Neuronal stem cell (in vitro differentiated cells): ENCODE data around the gene ELAVL1.

Experiments used
- DNase-seq: peaks from one replicate; pipeline ENCODE4 v3.0.0-alpha.2; 2013; ENCODE audit warnings: low spot score
- H2AFZ ChIP-seq: one replicate; pipeline ENCODE4 v1.6.1; 2013; ENCODE audit warnings: mild to moderate bottlenecking, low read length, inconsistent platforms
- H2AK5ac ChIP-seq: 2 replicates; pipeline ENCODE4 v1.6.1; 2013; ENCODE audit warnings: low read depth, mild to moderate bottlenecking, inconsistent platforms, low read length, moderate library complexity, mixed read lengths
- H2BK120ac ChIP-seq: 2 replicates; pipeline ENCODE4 v1.6.1; 2013; ENCODE audit warnings: low read depth, mild to moderate bottlenecking, inconsistent platforms, low read length, moderate library complexity, mixed read lengths
- H2BK12ac ChIP-seq: one replicate; pipeline ENCODE4 v1.6.1; 2013; ENCODE audit warnings: low read length, inconsistent platforms
- H2BK15ac ChIP-seq: 2 replicates; pipeline ENCODE4 v1.6.1; 2013; ENCODE audit warnings: mild to moderate bottlenecking, low read length, inconsistent platforms, mixed read lengths
- H2BK5ac ChIP-seq: one replicate; pipeline ENCODE4 v1.6.1; 2013; ENCODE audit warnings: inconsistent platforms, mild to moderate bottlenecking, low read length, moderate library complexity
- H3K14ac ChIP-seq: one replicate; pipeline ENCODE4 v1.6.1; 2013; ENCODE audit warnings: low read length, inconsistent platforms
- H3K18ac ChIP-seq: 2 replicates; pipeline ENCODE4 v1.6.1; 2013; ENCODE audit warnings: low read length, inconsistent platforms
- H3K23ac ChIP-seq: 2 replicates; pipeline ENCODE4 v1.6.1; 2013; ENCODE audit warnings: low read depth, mild to moderate bottlenecking, mixed read lengths, low read length, inconsistent platforms; ENCODE audit not compliant: poor library complexity
- H3K27ac ChIP-seq: replicated peaks from 3 replicates; pipeline ENCODE4 v1.5.1; 2013; ENCODE audit warnings: low read length, inconsistent platforms
- H3K27me3 ChIP-seq, 3 experiments: 2 replicates each; pipeline ENCODE4 v1.6.1; 2013; ENCODE audit warnings: low read length in 3 of 3, mild to moderate bottlenecking in 2 of 3, inconsistent platforms in 1 of 3, low read depth in 1 of 3, mixed read lengths in 1 of 3, moderate library complexity in 1 of 3; ENCODE audit not compliant: control insufficient read depth in 3 of 3, insufficient read depth in 3 of 3
- H3K36me3 ChIP-seq, 2 donors: replicated peaks in 1 of 2; 2 replicates each; pipeline ENCODE4 v1.6.1; 2013; ENCODE audit warnings: low read length in 2 of 2; ENCODE audit not compliant: control insufficient read depth in 2 of 2, insufficient read depth in 2 of 2
- H3K4ac ChIP-seq: 2 replicates; pipeline ENCODE4 v1.6.1; 2013; ENCODE audit warnings: inconsistent platforms, mild to moderate bottlenecking, low read length, moderate library complexity
- H3K4me1 ChIP-seq, 2 donors: 1 replicate in 1 of 2; 2 replicates in 1 of 2; pipeline ENCODE4 v1.6.1; 2013; ENCODE audit warnings: low read length in 2 of 2, low read depth in 1 of 2; ENCODE audit not compliant: control insufficient read depth in 2 of 2, insufficient read depth in 1 of 2
- H3K4me2 ChIP-seq: one replicate; pipeline ENCODE4 v1.6.1; 2013; ENCODE audit warnings: mild to moderate bottlenecking, low read length, inconsistent platforms; ENCODE audit not compliant: insufficient read depth, poor library complexity, severe bottlenecking
- H3K4me3 ChIP-seq, 2 donors: 2 replicates each; pipeline ENCODE4 v1.5.1; 2013; ENCODE audit warnings: low read length in 2 of 2, mild to moderate bottlenecking in 2 of 2, inconsistent platforms in 1 of 2, moderate library complexity in 1 of 2
- H3K79me1 ChIP-seq: one replicate; pipeline ENCODE4 v1.6.1; 2013; ENCODE audit warnings: low read depth, mild to moderate bottlenecking, inconsistent platforms, low read length, moderate library complexity
- H3K9ac ChIP-seq: one replicate; pipeline ENCODE4 v1.6.1; 2013; ENCODE audit warnings: mild to moderate bottlenecking, low read depth, low read length, inconsistent platforms; ENCODE audit not compliant: poor library complexity
- H3K9me3 ChIP-seq, 2 donors: replicated peaks in 1 of 2; 2 replicates each; pipeline versions ENCODE3 to v1.6.1; 2013; ENCODE audit warnings: low read length in 2 of 2, mild to moderate bottlenecking in 2 of 2, inconsistent platforms in 1 of 2, low read depth in 1 of 2, mixed read lengths in 1 of 2, moderate library complexity in 1 of 2; ENCODE audit not compliant: control insufficient read depth in 2 of 2, insufficient read depth in 1 of 2
- H4K8ac ChIP-seq: one replicate; pipeline ENCODE4 v1.6.1; 2013; ENCODE audit warnings: low read depth, mild to moderate bottlenecking, inconsistent platforms, low read length, moderate library complexity
- H4K91ac ChIP-seq: one replicate; pipeline ENCODE4 v1.6.1; 2013; ENCODE audit warnings: low read length, low read depth, mild to moderate bottlenecking, inconsistent platforms; ENCODE audit not compliant: poor library complexity
- WGBS, 2 donors: extraction: QIAGEN DNeasy Blood & Tissue Kit; methylation state at CpG; one replicate each; pipeline ENCODE4 v1.1.7; 2013; ENCODE audit warnings: missing lambda C conversion rate in 2 of 2, mixed read lengths in 1 of 2; ENCODE audit not compliant: insufficient read length in 2 of 2, insufficient replicate concordance in 1 of 2; ENCODE audit errors: extremely low coverage in 2 of 2; 5-methylcytosine and 5-hydroxymethylcytosine counted together

Gene ELAVL1

DNA sequence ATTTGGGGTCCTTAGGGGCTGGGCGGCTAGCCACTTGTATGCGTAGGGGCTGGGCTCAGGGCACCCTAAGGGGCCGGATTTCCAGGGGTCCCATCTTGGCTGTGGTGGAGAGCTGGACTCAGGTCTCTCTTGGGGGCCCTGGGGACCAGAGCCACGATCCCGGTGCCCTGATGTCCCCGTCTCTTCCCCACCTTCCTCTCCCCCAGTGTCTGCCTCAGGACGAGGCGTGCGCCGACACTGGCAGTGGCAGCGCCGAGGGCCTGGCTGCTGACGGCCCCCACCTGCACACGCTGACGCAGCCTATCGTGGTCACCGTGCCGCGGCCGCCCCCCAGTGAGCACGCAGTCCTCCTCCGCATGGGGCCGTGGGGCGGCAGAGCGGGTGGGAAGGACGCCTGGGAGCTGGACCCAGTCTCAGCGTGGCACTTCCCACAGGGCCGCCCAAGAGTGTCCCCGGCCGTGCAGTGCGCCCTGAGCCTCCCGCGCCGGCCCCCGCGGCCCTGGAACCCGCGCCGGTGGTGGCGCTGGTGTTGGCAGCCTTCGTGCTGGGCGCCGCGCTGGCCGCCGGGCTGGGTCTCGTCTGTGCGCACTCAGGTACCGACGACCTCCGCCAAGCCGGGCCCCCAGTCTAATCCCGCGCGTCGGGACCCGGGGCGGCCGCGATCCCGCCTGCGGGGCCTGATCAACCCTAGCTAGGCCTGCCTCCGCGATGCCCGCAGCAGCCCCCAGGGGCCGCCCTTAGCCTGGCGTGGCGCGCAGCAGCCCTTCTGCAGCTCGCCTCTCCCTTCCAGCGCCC is 88.0 kb downstream of the ELAVL1 start:
- peak overlapping the region; percentile 84 for H2BK12ac ChIP-seq

GRCh38 chr19:7916955-7917266 is 88.5 kb downstream of the ELAVL1 start:
- Histone ChIP-seq H2AK5ac (peak overlapping the region; percentile 88), H3K14ac (no peak overlapping the region), H3K18ac (peak overlapping the region; percentile 95), H2BK5ac (peak overlapping the region; percentile 48), H3K4me2 (peak overlapping the region; percentile 98), H4K91ac (no peak overlapping the region), H3K79me1 (peaks cover 2% of the 10 kb centered on the region), H3K4me3 (peak overlapping the region; percentile 46 to 74), H3K23ac (peak overlapping the region; percentile 85), H3K4ac (no peak overlapping the region), H2BK12ac (no peak overlapping the region), H2BK120ac (no peak overlapping the region), H4K8ac (no peak overlapping the region), H3K27ac (no peak overlapping the region), H2BK15ac (peak overlapping the region; percentile 78), H3K4me1 (peaks cover 18 to 25% of the 10 kb centered on the region in 2 donors), H3K27me3 (peaks cover 22 to 42% (median 22%) of the 10 kb centered on the region in 3 experiments), H3K36me3 (peaks cover 10 to 14% of the 10 kb centered on the region in 2 donors), H2AFZ (peak overlapping the region; percentile 91), H3K9ac (peak overlapping the region; percentile 95), H3K9me3 (no peaks in the 10 kb centered on the region)
- no peak for DNase-seq
- no CpG with 5 or more reads among the region's 12 CpGs for WGBS, 2 donors

More for the DNA sequence above, 88.0 kb downstream of the ELAVL1 start:
- peak overlapping the region; percentile 95 for H3K18ac ChIP-seq
- H2BK120ac ChIP-seq: peak overlapping the region; percentile 47
- H2BK15ac ChIP-seq: peak overlapping the region; percentile 78
- H3K9me3 ChIP-seq: no peaks in the 10 kb centered on the region
- H3K4me3 ChIP-seq: peak overlapping the region; percentile 46 to 74
- H3K4me1 ChIP-seq: peaks cover 18 to 25% of the 10 kb centered on the region in 2 donors
- peak overlapping the region; percentile 95 for H3K9ac ChIP-seq
- peak overlapping the region; percentile 85 for H3K23ac ChIP-seq
- H2BK5ac ChIP-seq: peak overlapping the region; percentile 48
- no CpG with 5 or more reads among the region's 71 CpGs for WGBS, 2 donors
- peaks cover 6% of the 10 kb centered on the region for H3K79me1 ChIP-seq
- H3K4ac ChIP-seq: peak overlapping the region; percentile 89
- DNase-seq: no peak
- H3K27ac ChIP-seq: no peak overlapping the region
- H3K14ac ChIP-seq: peak overlapping the region; percentile 71
- H3K4me2 ChIP-seq: peak overlapping the region; percentile 98
- peak overlapping the region; percentile 96 for H4K8ac ChIP-seq
- peaks cover 11 to 15% of the 10 kb centered on the region in 2 donors for H3K36me3 ChIP-seq
- peak overlapping the region; percentile 53 for H2AK5ac ChIP-seq
- peak overlapping the region; percentile 95 for H4K91ac ChIP-seq
- H2AFZ ChIP-seq: peak overlapping the region; percentile 91
- peaks cover 22 to 42% (median 22%) of the 10 kb centered on the region in 3 experiments for H3K27me3 ChIP-seq

DNA sequence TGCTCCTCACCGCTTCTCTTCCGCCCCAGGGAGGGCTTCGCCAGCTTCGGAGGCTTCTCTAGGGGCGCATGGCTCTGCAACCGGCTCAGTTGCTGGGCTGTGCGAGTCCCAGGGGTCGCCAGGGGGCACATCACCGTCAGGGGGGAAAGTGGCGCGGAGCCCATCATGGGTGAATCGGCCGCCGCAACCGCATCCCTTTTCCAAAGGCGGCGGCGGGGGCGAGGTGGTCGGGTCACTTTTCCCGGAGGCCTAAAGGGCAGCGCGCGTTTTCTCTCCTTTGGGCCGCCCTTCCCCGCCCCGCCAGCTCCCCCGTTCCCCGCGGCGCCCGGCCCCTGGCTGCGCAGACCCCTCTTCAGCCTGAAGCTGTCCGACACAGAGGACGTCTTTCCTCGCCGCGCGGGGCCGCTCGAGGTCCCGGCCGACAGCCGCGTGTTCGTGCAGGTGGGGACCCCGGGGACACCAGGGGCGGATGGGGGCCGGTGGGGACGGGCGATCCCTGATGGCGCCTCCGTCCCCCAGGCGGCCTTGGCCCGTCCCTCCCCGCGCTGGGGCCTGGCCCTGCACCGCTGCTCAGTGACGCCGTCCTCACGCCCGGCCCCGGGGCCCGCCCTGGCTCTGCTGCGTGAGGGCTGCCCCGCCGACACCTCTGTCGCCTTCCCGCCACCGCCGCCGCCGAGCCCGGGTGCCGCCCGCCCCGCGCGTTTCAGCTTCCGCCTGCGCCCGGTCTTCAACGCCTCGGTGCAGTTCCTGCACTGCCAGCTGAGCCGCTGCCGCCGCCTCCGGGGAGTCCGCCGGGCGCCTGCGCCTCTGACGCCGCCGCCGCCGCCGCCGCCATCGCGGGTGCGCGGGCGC is 89.1 kb downstream of the ELAVL1 start:
- Histone ChIP-seq H2BK15ac (peak overlapping the region; percentile 67), H2AFZ (peak overlapping the region; percentile 91), H2BK5ac (no peak overlapping the region), H3K9ac (peak overlapping the region; percentile 77), H3K4me2 (peak overlapping the region; percentile 98), H4K91ac (no peak overlapping the region), H4K8ac (no peak overlapping the region), H3K23ac (peak overlapping the region; percentile 80), H2BK12ac (peak overlapping the region; percentile 22), H3K27me3 (peaks cover 22 to 42% (median 22%) of the 10 kb centered on the region in 3 experiments), H3K18ac (peak overlapping the region; percentile 92), H3K14ac (peak overlapping the region; percentile 56), H3K9me3 (no peaks in the 10 kb centered on the region), H3K27ac (no peak overlapping the region), H3K4me1 (peaks cover 13 to 20% of the 10 kb centered on the region in 2 donors), H2AK5ac (peak overlapping the region; percentile 88), H2BK120ac (no peak overlapping the region), H3K4ac (no peak overlapping the region), H3K36me3 (peaks cover 11 to 15% of the 10 kb centered on the region in 2 donors), H3K79me1 (peaks cover 2% of the 10 kb centered on the region), H3K4me3 (peak overlapping the region; percentile 46 to 74)
- no peak for DNase-seq
- WGBS, 2 donors: no CpG with 5 or more reads among the region's 104 CpGs
